ENCODE results near the gene GFAP. TPM values are rescaled to one million over a fixed set of nuclear protein-coding genes. Genes with fewer than 3 reads are reported as not detected.

The GFAP gene
- total RNA-seq, 1 experiment from 2014 or later = 1.2 TPM

GRCh38 chr17:44917456-44917855, 2.2 kb upstream of the GFAP start:
- no CpG with 5 or more reads among the region's 6 CpGs for WGBS (ENCODE audit: extremely low coverage, insufficient read length, low lambda C conversion rate)
- Histone ChIP-seq H3T11ph (ENCODE audit: low read length) (no peak overlapping the region), H3K14ac (ENCODE audit: insufficient read depth, low read length) (no peak overlapping the region)

More at GRCh38 chr17:44917456-44917855, 2.2 kb upstream of the GFAP start:
- H2AK5ac ChIP-seq (ENCODE audit: insufficient read length, low read length) = no peak overlapping the region
- H4K5ac ChIP-seq (ENCODE audit: insufficient read length, low read depth, low read length) = no peak overlapping the region
- H3K4me1 Mint-ChIP-seq = peaks cover 15 to 19% of the 10 kb centered on the region in 2 experiments
- H2AFZ ChIP-seq (ENCODE audit: low read length) = no peak overlapping the region
- H3K4me2 ChIP-seq (ENCODE audit: insufficient read depth, insufficient read length, low read length) = no peak overlapping the region
- H3K23ac ChIP-seq (ENCODE audit: insufficient read length, low read depth, low read length) = no peak overlapping the region
- H2BK15ac ChIP-seq (ENCODE audit: low read depth, low read length) = no peak overlapping the region
- peaks cover 43% of the 10 kb centered on the region for H3K27me3 Mint-ChIP-seq (ENCODE audit: low read depth)
- H3K4me1 ChIP-seq (ENCODE audit: insufficient read depth, low read length) = peaks cover 7% of the 10 kb centered on the region; the same call in 1 of the 2 replicates
- H3K18ac ChIP-seq (ENCODE audit: insufficient read length, low read depth, low read length) = no peak overlapping the region
- no peak overlapping the region for H4K8ac ChIP-seq (replicated peaks; ENCODE audit: insufficient read length, low read depth, low read length)
- no peaks in the 10 kb centered on the region for H3K79me1 ChIP-seq (ENCODE audit: insufficient read depth, low read depth, low read length, poor library complexity, severe bottlenecking)
- H2BK12ac ChIP-seq (ENCODE audit: insufficient read length, low read depth, low read length) = no peak overlapping the region
- no peak for TF ChIP-seq CTCF (conservative IDR thresholded peaks at IDR 0.05)
- H3K56ac ChIP-seq (ENCODE audit: insufficient read length, low read depth, low read length) = no peak overlapping the region
- H2BK20ac ChIP-seq (ENCODE audit: low read depth, low read length, poor library complexity, severe bottlenecking) = no peak overlapping the region
- no peak overlapping the region for H3K4me3 Mint-ChIP-seq
- H3K36me3 Mint-ChIP-seq (ENCODE audit: insufficient read depth in 1 of 3, low read depth in 3 of 3) = no peaks in the 10 kb centered on the region
- H3K9me3 ChIP-seq (ENCODE audit: control insufficient read depth, low read depth, low read length) = no peaks in the 10 kb centered on the region
- no peak overlapping the region; a peak in 1 of 7 replicates for H3K27ac Mint-ChIP-seq
- no peak overlapping the region for H4K91ac ChIP-seq (ENCODE audit: insufficient read length, low read depth, low read length)
- H3K9ac ChIP-seq (ENCODE audit: extremely low read depth, insufficient read length, low read length) = no peak overlapping the region
- no peaks in the 10 kb centered on the region for H3K23me2 ChIP-seq (ENCODE audit: insufficient read length, low read depth, low read length, poor library complexity, severe bottlenecking)
- H3K79me2 ChIP-seq (ENCODE audit: insufficient read depth, low read length) = no peaks in the 10 kb centered on the region
- H3K9me3 Mint-ChIP-seq = no peaks in the 10 kb centered on the region
- no peak overlapping the region for H2BK5ac ChIP-seq (ENCODE audit: insufficient read length, low read length)
- H3K27ac ChIP-seq (ENCODE audit: insufficient read length, low read depth, low read length) = no peak overlapping the region
- H4K20me1 ChIP-seq (ENCODE audit: control insufficient read depth, insufficient read depth, insufficient read length) = no peaks in the 10 kb centered on the region
- no peak overlapping the region for H3K4ac ChIP-seq (ENCODE audit: low read depth, low read length)
- no peak overlapping the region for H2BK120ac ChIP-seq (ENCODE audit: low read depth, low read length, poor library complexity, severe bottlenecking)
- no peak for DNase-seq
- H3K27me3 ChIP-seq (ENCODE audit: insufficient read depth, low read length) = peaks cover 2% of the 10 kb centered on the region; the same call in 1 of the 2 replicates
